Fibroblast of skin of back (primary cell): ENCODE data around the gene PELI1.
"Not testable (repeated sequence)": the region's sequence is repeated elsewhere in the genome, so short reads cannot be mapped to it uniquely, and the experiment has no call there.

ENCODE experiments used
- DNase-seq: peaks from one replicate; pipeline ENCODE4 v3.0.0-alpha.2; 2013

PELI1 gene

GRCh38 chr2:64122358-64122757, 21.9 kb downstream of the PELI1 start:
- DNase-seq, result no peak

- DNase-seq, result no peak
These were observed 23.3 kb downstream of the PELI1 start for GRCh38 chr2:64120928-64121327.

GRCh38 chr2:64120008-64120407, 24.2 kb downstream of the PELI1 start:
- DNase-seq, result no peak

DNA sequence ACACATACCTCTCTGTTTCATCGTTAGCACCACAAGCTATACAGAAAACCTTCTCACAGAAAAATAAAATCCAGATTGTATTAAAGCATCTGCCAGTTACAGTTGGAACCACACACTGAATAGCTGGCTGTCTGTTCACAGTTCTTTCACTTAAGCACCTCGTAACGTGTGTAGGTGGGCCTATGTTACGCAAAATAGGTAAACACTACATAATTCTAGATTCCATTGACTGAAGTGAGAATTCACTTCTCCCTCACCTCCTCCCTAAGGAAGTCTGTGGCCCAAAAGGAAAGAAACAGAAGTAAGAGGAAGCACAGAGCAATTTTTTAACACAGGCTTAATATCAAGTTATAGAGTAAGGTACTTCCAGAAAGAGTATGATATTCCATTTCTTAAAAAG, 24.9 kb downstream of the PELI1 start:
- DNase-seq, result no peak

DNA sequence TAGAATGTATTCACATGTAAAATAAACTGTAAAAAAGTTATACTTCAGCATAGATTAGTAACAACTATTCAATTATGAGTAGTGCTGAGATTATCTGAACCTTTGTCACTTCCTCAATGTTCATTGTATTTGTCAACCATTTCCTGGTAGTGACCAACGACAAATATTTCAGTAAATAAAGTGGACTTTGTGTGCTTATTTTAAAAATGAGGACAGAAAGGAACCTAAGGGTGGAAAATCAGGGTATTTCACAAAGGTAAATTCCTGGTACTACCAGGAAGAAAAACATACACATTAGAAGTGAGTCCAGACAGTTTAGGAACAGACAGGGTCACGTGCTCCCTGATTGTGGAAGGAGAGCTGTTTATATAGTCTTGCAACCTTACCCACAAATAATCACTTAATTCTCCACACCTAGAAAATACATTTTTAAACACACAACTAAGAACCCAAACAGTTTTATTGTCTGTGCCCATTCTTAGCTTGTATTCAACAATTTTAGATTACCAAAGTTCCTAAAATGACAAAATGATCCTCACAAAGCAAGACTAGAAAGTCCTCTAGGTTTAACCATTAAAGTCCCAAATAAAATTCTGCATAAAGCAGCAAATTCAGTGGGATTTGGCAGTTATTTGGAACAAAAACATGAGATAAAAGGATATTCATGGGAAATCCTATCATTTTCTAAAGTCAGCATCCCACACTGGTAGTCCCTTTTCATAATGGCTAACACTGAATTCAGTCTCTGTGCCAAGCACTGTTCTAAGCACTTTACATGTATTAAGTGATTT, 28.2 kb downstream of the PELI1 start:
- no peak for DNase-seq

DNA sequence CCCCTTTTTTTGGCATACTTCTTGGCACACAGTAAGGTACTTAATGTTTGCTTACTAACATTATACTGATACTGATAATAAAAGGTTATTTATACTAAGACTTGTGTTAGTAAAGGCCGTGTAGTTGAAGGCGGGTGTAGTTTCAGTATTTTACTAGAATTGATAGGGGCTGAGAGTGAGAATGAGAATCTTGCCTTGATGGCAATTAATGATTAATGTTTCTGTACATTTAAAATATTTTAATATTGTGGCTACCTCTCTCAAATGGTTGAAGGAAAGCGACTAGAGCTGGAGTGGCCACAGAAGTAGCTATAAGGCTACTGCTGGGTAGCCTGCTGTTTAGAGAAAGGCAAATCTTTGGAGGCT, 29.3 kb downstream of the PELI1 start:
- no peak for DNase-seq

- peak; percentile 79 for DNase-seq
These were observed 29.9 kb downstream of the PELI1 start for GRCh38 chr2:64114063-64114911.

- peak; percentile 42 for DNase-seq
These were observed 32.2 kb downstream of the PELI1 start for GRCh38 chr2:64112016-64112415.

DNA sequence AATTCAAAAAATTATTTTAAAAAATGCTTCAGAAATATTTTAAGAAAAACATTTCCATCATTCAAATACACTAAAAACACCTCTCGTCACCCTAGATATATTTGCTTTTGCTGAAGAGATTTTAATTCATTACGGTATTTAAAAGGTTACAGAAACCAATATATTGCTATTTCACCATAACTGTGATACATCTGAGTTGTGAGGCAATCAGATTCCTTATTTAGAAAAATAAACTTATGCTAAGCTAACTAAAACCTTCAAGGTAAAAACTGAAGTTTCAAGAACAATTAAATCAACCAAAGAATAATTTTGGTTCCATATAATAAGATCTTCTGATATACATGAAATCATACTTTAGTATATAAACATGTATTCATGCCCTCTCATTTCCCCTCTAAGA, 32.8 kb downstream of the PELI1 start:
- no peak for DNase-seq

GRCh38 chr2:64108666-64109241, 35.5 kb downstream of the PELI1 start:
- DNase-seq, result no peak

GRCh38 chr2:64106481-64106880, 37.7 kb downstream of the PELI1 start:
- DNase-seq, result no peak

DNA sequence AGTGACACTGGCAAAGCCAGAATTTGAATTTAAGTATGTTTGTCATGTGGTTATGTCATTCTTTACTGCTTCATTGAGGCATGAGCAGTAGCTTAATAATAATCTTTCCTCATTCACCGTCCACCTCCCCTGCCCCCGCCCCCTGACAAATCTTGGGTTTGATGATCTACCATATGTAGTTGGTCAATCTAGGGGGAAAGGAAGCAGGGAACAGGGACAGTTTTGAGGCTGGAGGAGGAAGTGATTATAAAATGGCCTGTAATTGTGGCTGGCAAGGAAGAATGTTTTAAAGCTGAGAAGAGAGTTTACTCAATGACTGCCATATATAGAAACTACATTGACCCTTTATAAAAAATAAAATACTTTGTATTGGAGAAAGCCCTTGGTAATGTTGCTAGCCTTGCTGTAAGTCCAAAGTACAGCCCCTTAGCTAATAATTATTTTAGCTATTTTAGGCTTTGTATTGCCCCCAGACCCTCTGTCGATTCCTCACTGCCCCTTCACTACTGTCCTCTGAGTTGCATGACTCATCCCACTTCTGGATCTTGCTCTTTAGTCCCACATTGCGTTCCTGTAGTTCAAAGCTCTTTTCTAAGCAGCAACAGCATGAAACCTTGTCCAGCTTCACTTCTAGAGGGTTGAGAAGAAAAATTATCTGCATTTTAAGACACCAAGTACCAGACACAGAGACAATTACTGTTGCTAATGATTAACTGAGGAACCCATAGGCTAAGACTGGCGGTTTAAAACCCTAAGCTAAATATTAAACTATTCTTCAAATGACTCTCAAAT, 38.4 kb downstream of the PELI1 start:
- DNase-seq, result no peak

DNA sequence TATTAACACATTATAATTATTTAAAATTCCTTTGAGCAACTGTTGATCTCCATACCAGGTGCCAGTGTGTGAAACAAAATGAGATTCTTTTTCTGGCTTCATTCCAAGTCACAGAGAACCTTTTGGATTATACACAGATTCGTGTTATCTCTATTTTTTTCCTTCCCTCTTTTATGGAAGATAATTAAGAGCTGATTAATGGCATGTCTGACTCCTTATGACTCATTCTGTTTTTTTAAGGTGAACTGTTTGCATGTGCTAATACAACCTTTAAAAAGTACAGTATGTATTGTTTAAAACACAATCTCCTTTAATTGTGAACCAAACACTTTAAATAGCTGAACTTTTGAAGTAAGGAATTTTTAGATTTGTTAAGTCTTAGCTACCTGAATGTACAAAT, 39.3 kb downstream of the PELI1 start:
- DNase-seq, result no peak

- not testable (repeated sequence) for DNase-seq
These were observed 41.5 kb downstream of the PELI1 start for GRCh38 chr2:64102736-64103135.

GRCh38 chr2:64101141-64101591, 43.1 kb downstream of the PELI1 start:
- peak; percentile 76 for DNase-seq

GRCh38 chr2:64100584-64100983, 43.6 kb downstream of the PELI1 start:
- DNase-seq, result not testable (repeated sequence)

- no peak for DNase-seq
These were observed 49.4 kb downstream of the PELI1 start for GRCh38 chr2:64094663-64095382.

DNA sequence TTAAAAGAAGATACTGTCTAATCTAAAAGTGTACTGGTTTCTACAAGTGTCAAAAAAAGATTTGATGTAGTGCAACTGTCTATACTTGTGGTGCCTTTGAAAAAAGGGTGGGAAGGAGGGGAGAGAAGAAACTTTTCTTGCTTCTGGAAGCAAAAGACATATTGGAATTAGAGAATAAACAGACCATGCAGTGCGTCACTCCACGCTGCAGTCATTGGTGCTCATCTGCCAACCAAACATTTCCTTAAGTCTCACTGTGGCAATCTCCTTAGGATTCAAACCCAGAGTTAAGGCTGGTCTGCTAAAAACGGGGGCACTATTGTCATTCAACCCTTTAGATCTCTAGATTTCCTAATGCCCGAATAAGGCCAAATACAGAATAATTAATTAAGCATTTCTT, 50.9 kb downstream of the PELI1 start:
- DNase-seq, result no peak

DNA sequence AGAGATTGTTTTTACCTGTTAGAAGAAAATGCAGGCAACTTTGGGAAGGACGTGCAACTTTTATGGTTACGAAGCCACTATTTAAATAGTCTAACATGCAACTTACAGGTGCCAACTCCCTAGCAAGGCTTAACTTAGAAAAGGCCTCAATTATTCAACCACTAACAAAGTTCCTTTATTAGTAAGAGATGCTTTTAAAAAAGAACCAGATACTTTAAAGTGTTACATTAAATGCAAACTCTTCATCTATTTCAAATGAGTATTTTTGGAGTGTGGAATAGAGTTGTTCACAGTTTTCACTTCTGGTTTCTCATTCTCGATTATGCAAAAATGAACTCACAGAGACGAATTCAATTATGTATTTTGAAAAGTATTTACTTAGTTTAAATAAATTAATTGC, 51.7 kb downstream of the PELI1 start:
- DNase-seq, result no peak

GRCh38 chr2:64090264-64090663, 54.0 kb downstream of the PELI1 start:
- DNase-seq, result no peak

GRCh38 chr2:64086347-64087082, 57.7 kb downstream of the PELI1 start:
- DNase-seq, result no peak
